NCI-H510A treated with DMSO at 0.1 percent for 48 hours (cell line): ENCODE results near the gene PPP1R12B.

Experiments
- DNase-seq: peaks from one replicate; lab custom pipeline; 2025; lab: John Stamatoyannopoulos, UW

The PPP1R12B gene

GRCh38 chr1:202348509-202349205 is at the start of gene PPP1R12B:
Gene PPP1R12B (plus strand): TSS chr1:202348699. CDS start chr1:202348852, 153 bp downstream.
- DNase-seq, result peak; percentile 97

GRCh38 chr1:202302166-202302565 is 46.3 kb upstream of the PPP1R12B start:
- no peak for DNase-seq

- no peak for DNase-seq
These were observed 44.1 kb upstream of the PPP1R12B start for GRCh38 chr1:202304375-202304774.

GRCh38 chr1:202305168-202305567 is 43.3 kb upstream of the PPP1R12B start:
- DNase-seq, result no peak

GRCh38 chr1:202306535-202307345 is 41.8 kb upstream of the PPP1R12B start:
- DNase-seq, result no peak

GRCh38 chr1:202310071-202310725 is 38.3 kb upstream of the PPP1R12B start:
- DNase-seq, result peak; percentile 15

GRCh38 chr1:202310746-202311145 is 37.8 kb upstream of the PPP1R12B start:
- DNase-seq, result no peak

GRCh38 chr1:202311875-202312635 is 36.4 kb upstream of the PPP1R12B start:
- no peak for DNase-seq

GRCh38 chr1:202315576-202316168 is 32.8 kb upstream of the PPP1R12B start:
- peak; percentile 70 for DNase-seq

- no peak for DNase-seq
These were observed 32.3 kb upstream of the PPP1R12B start for GRCh38 chr1:202316186-202316585.

GRCh38 chr1:202317941-202318925 is 30.3 kb upstream of the PPP1R12B start:
- no peak for DNase-seq

GRCh38 chr1:202319381-202320080 is 29.0 kb upstream of the PPP1R12B start:
- no peak for DNase-seq

- DNase-seq, result no peak
These were observed 28.5 kb upstream of the PPP1R12B start for GRCh38 chr1:202320081-202320405.

- DNase-seq, result no peak
These were observed 24.8 kb upstream of the PPP1R12B start for GRCh38 chr1:202323731-202324130.

- no peak for DNase-seq
These were observed 23.9 kb upstream of the PPP1R12B start for GRCh38 chr1:202324646-202325045.

GRCh38 chr1:202329891-202330290 is 18.6 kb upstream of the PPP1R12B start:
- no peak for DNase-seq

- no peak for DNase-seq
These were observed 14.6 kb upstream of the PPP1R12B start for GRCh38 chr1:202333861-202334260.

GRCh38 chr1:202343652-202344349 is 4.7 kb upstream of the PPP1R12B start:
- peak; percentile 78 for DNase-seq

- DNase-seq, result peak; percentile 63
These were observed 442 bp upstream of the PPP1R12B start for GRCh38 chr1:202348005-202348508.
